GM19193 (cell line): ENCODE measurements around the gene TIAM1.

ENCODE experiments used
- POLR2A ChIP-seq: IDR thresholded peaks from 4 replicates; pipeline ENCODE4 v1.6.1; 2011; ENCODE audit not compliant: insufficient read depth, insufficient read length; ENCODE audit errors: extremely low read depth

The TIAM1 gene

DNA sequence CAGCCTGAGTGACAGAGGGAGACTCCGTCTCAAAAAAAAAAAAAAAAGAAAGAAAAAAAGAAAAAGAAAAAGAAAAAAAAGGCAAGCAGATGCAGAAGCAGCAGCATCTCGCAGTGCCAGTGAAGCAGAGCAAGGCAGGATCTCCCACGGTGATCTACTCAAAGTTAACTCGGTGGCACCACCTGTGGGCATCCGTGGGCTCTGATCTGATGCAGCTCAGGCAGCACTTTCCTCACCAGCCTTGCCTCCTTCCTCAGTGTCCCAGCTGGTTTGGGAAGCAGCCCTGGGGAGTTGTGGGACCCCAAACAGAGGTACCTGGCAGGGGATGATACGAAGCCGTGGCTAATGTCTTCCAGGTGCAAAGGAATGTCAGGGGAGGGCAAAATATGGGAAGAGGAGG is 201.5 kb downstream of the TIAM1 start:
- TF ChIP-seq POLR2A: no peak

DNA sequence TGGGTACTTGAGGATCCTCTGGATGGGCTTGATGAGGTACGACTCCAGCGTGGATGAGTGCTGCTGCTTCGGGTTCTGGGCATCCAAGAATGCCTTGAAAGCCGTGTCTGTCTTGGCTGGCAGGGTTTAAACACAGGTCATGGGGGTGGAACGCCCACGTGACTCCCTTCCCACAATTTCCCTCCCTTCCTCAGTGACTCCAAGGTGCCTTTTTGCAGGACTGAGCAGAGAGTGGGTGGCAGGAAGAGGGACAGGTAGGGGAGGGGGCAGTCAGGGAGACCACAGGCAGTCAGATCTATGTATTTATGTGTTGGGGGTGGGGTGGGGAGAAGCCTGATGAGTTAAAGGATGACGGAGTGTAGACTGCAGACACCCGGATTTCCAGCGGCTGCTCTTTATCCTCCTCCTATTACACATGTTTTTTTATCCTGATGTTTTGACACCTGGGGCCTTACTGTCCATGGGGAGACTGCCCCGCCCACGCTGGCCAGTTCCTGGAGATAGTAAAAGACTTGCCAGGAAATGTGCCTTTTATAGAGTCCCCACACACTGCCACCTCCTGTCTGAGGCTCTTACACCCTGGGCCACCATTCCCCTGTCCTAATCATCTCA is 202.6 kb downstream of the TIAM1 start:
- TF ChIP-seq POLR2A: no peak

DNA sequence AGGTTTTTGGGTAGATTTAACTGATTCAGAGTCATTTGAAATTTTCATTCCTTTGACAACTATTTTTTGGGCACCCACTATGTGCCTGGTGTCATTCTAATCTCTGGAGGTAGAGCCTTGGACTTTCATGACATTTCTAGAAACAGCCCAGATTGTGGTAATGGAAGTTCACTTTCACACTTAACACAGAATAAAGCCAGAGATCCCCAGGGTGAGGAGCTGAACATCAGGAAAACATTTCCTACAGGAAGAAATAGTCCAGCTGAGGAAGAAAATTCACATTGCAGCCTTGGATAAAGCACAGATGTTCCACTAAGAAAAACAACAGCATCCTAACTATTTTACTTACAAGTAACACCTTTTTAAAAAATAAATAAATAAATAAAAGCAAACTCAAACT is 203.4 kb downstream of the TIAM1 start:
- no peak for TF ChIP-seq POLR2A

DNA sequence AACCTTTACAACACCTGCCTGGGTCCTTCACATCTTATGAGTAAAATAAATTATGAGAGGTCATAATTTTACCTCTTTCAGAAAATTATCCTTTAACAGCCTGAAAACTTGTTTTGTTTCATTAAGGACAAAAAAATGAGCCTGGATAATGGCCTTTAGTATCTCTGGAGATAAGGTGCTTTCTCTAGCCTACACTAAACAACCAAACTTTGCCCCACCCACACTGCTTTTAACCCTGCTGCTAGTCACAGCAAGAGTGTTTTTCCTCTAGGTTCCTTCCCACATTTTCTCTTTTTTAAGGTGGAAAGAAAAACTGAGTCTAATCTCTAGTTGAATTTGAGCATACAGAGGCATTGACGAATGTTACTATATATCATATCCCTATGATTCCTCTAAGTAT is 204.0 kb downstream of the TIAM1 start:
- TF ChIP-seq POLR2A: no peak

DNA sequence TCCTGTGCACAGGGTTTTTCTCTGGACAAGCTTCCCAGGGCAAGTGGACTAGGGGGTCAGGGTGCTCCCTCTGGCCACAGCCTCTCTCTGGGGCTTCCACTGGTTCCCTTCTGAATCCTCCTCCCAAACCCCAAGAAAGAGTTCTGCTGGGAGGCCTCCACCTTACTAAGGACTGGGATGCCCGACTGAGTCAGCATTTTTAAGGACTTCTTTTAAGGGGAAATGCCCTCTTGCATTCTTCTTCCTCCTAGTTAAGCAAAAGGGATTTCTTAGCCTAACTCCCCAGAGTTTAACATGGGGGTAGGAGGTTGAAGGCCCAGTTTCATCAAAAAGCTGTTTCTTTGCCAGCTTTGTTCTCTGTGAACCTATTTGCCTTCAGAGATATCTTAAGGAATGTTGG is 206.1 kb downstream of the TIAM1 start:
- no peak for TF ChIP-seq POLR2A

DNA sequence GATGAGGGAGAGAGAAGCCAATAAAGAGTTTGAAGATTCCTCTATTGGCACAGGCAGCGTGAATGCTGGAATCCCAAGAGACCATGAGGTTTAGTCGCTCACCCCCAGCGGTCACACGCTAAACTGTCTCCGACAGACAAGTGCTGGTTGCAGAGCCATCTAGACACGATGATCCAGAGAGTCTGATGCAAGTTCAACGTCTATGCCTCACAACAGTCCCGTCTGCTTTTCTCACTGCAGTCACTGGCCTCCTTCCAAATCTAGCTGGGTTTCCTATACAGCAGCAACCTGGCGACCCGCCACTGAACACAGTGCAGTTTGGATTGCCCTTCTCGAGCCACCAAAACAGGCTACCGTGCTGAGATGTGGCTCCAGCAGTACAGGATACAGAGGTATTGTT is 207.2 kb downstream of the TIAM1 start:
- no peak for TF ChIP-seq POLR2A

DNA sequence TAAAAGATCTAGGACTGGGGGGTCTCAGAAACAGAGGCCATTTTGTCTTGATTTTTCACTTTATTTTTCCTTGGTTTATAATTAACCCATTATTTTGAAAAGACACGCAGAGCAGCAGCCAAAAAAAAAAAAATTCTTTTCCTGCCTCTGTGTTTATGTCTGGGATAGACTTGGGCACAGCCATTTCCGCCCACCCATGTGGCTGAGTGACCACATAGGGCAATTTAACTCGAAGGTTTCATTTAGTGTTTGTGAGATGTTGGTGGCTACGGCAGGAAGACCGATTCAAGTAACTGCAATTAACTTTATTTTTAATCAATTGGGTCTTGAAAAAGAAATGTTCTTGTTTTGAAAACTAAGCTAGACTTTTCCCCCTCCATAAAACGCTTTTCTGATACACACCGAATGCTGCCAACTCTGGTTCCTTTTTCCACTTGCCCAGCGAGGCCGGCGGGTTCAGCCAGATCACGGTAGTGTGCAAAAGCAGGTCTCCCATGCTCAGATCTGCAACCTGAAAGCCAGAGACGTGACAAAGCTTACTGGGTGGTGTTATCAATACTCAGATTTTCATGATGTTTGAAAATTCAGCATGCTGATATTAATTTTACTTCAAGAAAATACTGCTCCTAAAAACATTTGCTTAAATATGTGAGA is 208.4 kb downstream of the TIAM1 start:
- TF ChIP-seq POLR2A: no peak

DNA sequence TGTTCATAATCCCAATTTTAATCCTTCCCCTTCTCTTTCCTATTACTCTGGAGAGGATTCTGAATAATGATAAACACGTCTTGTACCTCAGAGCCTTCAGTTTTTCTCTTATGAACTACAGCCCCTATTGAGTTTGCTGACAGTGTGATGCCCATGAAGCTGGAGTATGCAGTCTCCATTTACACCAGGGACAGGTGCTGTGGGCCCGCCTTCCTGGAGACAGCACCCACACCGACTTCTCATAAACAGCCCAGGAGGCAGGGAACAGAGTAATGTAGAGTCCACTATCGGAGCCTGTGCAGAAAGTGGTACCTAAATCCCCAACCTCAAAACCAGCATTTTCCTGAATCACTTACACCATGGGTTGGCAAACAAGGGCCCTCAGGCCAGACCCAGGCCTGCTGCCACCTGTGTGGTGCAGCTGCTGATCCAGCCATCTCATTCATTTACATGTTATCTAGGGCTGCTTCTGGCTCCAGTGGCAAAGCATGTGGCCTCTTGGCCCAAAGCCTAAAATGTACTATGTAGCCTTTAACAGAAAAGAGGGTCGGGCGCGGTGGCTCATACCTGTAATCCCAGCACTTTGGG is 210.7 kb downstream of the TIAM1 start:
- TF ChIP-seq POLR2A: no peak

DNA sequence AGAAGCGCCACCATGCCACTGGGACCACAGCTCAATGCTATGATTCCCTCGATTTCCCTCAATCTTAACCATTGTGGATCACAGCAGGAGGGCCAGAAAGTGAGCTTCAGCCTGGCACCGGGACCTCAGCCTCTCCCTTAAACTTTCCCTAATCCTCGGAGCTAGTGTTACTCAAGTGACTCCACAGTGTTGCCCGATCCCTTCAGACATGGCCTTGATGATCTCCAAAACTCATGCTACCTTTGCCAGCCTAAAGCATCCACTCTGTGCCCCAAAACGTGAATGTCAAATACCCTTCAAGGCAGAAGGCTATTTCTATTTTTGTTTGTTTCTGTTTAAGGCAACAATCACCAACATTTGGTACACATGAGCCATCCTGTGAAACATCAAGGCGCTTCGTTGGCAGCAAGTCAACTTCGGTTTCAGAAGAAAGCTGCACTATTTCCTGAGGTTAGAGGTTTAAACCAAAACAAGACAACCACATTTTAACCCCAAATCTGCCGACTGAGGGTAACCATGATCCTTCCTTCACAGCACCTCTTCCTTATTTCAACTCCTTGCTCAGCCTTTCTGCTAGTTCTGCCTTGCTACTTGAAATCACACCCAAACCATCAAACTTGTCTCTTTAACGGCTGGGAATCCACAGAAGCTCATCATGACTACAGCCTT is 211.4 kb downstream of the TIAM1 start:
- TF ChIP-seq POLR2A: no peak

DNA sequence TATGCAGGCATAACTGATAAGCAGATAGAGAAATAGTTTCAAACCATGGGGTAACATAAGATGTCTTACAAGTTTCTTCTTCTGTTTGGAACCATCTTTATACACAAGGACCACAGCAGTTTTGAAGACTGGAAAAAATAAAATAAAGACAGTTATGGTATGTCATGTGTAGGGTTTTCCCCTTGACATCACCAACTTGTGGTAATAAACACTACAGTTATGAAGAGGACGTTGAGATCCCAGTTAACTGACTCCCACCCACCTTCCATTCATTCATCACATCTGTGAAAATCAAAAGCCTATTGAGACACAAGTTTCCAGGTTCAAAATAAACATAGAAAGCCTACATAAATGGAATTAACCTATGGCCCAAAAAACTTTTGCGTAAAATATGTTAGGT is 213.2 kb downstream of the TIAM1 start:
- no peak for TF ChIP-seq POLR2A

DNA sequence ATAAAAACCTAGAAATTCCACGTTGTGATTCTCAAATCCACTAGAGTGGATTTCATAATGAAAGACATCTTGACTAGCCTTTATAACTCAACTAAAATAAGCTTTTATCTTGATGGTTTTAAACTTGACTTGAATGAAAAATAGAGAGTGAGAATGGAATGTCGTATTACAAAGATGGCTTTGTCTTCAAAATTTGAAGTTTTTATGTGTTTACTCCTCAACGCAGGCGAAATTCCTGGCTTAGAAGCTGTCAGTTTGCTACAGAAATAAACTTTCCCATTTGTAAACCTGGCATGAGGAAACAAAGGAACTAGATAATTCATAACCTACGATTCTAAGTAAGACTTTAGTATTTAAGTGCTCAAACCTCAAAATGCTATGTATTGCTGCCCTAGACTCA is 215.8 kb downstream of the TIAM1 start:
- no peak for TF ChIP-seq POLR2A

DNA sequence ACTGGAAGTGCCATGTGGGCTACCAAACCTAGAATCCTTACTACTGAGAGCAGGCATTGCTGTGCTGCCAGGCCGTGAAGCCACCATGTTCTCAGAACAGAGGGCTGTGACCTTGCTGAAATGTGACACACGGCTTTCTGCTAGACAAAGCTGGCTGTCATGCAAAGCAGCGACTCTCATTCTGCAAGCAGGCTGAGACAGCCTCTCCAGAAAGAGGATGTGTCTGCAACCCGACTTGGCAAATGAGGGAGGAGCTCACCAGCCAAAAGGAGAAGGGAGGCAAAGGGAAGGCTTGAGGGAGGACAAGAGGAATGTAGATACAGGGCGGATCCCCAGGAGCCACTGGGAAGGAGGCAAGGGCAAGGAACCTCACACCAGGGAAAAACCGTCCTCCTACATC is 220.1 kb downstream of the TIAM1 start:
- no peak for TF ChIP-seq POLR2A

DNA sequence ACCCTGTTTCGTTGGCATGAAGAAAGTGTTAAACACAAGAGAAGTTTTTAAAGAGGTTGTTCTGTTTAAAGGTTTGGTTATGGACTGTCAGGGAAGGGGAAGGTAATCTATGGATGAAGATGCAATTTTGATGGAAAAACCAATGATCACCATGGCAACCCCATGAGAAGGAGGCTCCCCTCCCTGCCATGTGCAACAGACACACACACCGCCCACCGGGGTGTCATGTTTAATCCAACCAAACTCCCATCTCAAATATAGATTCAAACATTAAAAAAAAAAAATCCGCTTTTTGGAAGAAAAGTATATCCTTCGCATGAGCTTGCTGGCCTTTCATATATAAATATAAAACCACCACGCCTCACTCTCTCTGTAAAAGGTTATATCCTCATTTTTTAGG is 224.9 kb downstream of the TIAM1 start:
- no peak for TF ChIP-seq POLR2A

DNA sequence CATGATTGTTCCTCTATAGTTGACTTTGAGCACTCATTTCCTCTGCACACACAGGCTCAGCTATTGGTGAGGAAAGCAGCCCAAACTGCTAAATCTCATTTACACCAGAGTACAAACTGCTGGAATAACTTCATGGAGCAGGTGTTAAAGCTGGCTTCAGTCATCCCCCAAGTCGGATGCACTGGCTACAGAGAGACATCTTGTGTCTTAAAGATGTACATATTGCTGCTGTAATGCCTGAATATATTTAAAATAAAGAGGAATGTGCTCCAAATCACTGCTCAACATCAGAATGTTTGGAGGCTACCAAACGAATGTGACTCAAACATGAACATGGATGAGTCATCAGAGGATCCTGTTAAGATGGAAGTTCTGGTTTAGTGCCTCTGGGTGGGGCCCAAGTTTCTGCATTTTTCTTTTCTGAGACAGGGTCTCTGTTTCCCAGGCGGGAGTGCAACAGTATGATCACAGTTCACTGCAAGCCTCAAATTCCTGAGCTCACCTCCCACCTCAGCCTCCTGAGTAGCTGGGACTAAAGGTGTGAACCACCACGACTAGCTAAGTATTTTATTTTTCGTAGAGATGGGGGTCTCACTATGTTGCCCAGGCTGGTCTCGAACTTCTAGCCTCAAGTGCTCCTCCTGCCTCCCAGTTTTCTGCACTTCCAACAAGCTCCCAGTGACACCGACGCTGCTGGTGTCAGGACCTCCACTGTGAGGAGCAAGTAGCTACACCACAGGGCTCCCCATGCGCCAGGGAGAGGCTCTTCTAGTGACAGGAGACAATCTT is 226.7 kb downstream of the TIAM1 start:
- TF ChIP-seq POLR2A: no peak

DNA sequence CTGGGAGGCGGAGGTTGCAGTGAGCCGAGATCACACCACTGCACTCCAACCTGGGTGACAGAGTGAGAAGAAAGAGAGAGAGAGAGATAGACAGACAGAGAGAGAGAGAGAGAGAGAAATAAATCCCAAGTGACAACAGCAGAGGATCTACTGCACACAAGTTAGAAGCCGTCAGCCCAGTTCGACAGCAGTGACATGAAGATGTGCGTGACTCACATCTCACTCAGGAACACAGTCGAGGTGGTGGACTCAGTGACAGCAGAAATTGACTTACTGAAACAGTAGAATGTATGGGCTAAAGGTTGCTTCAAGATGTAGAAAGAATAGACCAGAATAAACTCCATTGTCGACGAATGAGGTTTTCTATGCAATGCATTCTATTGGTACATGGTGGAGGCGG is 228.8 kb downstream of the TIAM1 start:
- no peak for TF ChIP-seq POLR2A
